Measurements from ENCODE around the gene TAGLN.
"Not testable (repeated sequence)": the region's sequence is repeated elsewhere in the genome, so short reads cannot be mapped to it uniquely, and the experiment has no call there.

TAGLN gene

GRCh38 chr11:117197516-117198456 is 1.4 kb upstream of the TAGLN start:
- no peak for DNase-seq

- DNase-seq, result no peak
Observed at GRCh38 chr11:117198613-117199012, 557 bp upstream of the TAGLN start.

GRCh38 chr11:117199916-117200812 is 994 bp downstream of the TAGLN start:
- no peak for DNase-seq

- DNase-seq, result no peak
Observed at GRCh38 chr11:117200813-117201657, 1.9 kb downstream of the TAGLN start.

GRCh38 chr11:117201658-117202305 is 2.6 kb downstream of the TAGLN start:
- DNase-seq, result no peak

- no peak for DNase-seq
Observed at GRCh38 chr11:117202386-117203068, 3.4 kb downstream of the TAGLN start.

GRCh38 chr11:117203069-117203407 is 3.9 kb downstream of the TAGLN start:
- DNase-seq, result no peak

GRCh38 chr11:117204283-117205080 is 5.3 kb downstream of the TAGLN start:
- DNase-seq, result no peak

- no peak for DNase-seq
Observed at GRCh38 chr11:117205211-117205818, 6.1 kb downstream of the TAGLN start.

GRCh38 chr11:117206111-117206510 is 6.9 kb downstream of the TAGLN start:
- not testable (repeated sequence) for DNase-seq

GRCh38 chr11:117206859-117207258 is 7.7 kb downstream of the TAGLN start:
- DNase-seq, result not testable (repeated sequence)

GRCh38 chr11:117207481-117207880 is 8.3 kb downstream of the TAGLN start:
- DNase-seq, result not testable (repeated sequence)

- peak in 1 of 2 experiments; percentile 23 for DNase-seq
Observed at GRCh38 chr11:117208710-117209109, 9.5 kb downstream of the TAGLN start.

- not testable (repeated sequence) for DNase-seq
Observed at GRCh38 chr11:117209351-117210125, 10.4 kb downstream of the TAGLN start.

GRCh38 chr11:117210620-117211019 is 11.4 kb downstream of the TAGLN start:
- DNase-seq, result no peak

GRCh38 chr11:117212697-117213355 is 13.7 kb downstream of the TAGLN start:
- DNase-seq, result no peak

- no peak for DNase-seq
Observed at GRCh38 chr11:117214404-117215110, 15.4 kb downstream of the TAGLN start.

Data from activated CD4-positive, alpha-beta T cell treated with anti-CD3 and anti-CD28 coated beads, Interleukin-2, amount 50 U/mL, for 48 hours (primary cell).